H1 (cell line): ENCODE measurements around the gene STARD13. TPM values are rescaled to one million over a fixed set of nuclear protein-coding genes. Genes with fewer than 3 reads are reported as not detected.

Source experiments
- BRCA1 ChIP-seq: IDR thresholded peaks from 2 replicates; pipeline ENCODE4 v1.6.1; 2012; ENCODE audit warnings: low read depth, low read length, improper control_type of control experiment
- CBX5 ChIP-seq: fragments of 300-800, 300-1000 bp; sonication (generic); IDR thresholded peaks from 2 replicates; pipeline ENCODE4 v1.7.1; 2016; ENCODE audit warnings: antibody characterized with exemption, low read length, low read depth
- CHD7 ChIP-seq: fragments of 300-600 bp; sonication (generic); IDR thresholded peaks from 2 replicates; pipeline ENCODE4 v1.7.1; 2012; ENCODE audit warnings: low read length, moderate library complexity, mild to moderate bottlenecking, inconsistent platforms; ENCODE audit not compliant: insufficient replicate concordance
- NANOG ChIP-seq: IDR thresholded peaks from 2 replicates; pipeline ENCODE4 v1.6.1; 2011; ENCODE audit warnings: low read length, low read depth, mild to moderate bottlenecking, inconsistent platforms; ENCODE audit not compliant: insufficient read depth, poor library complexity, severe bottlenecking
- RAD21 ChIP-seq, 2 experiments: IDR thresholded peaks in 1 of 2; conservative IDR thresholded peaks in 1 of 2; 2 replicates each; pipeline ENCODE4 v1.6.1; 2011; ENCODE audit warnings: low read depth in 2 of 2, low read length in 2 of 2, improper control_type of control experiment in 1 of 2, inconsistent platforms in 1 of 2, mild to moderate bottlenecking in 1 of 2, moderate library complexity in 1 of 2
- polyA plus RNA-seq, 7 experiments: library from polyadenylated mRNA; depleted of rRNA in 3 of 7; stranded (reverse) in 5 of 7; unstranded in 2 of 7; fragments of >200 nt in 5 of 7; fragments of 200-250 nt in 2 of 7; gene quantifications; 1 replicate in 5 of 7; 2 replicates in 1 of 7; 4 replicates in 1 of 7; pipeline versions ENCODE4 v1.2.1 to v1.2.3, GENCODE V29; 2011 to 2013; ENCODE audit warnings: missing spikeins in 2 of 7, mixed read lengths in 2 of 7
- total RNA-seq: library from RNA; stranded (reverse); fragmentation: NEBNext Ultra II Directional; extraction: Animal tissue kit (Norgen Biotek cat#: 25700); gene quantifications from 2 replicates; pipeline ENCODE4 v1.2.1, GENCODE V29; 2021

STARD13 gene
- total and polyA plus RNA-seq, 2 of the 8 experiments (the other 6 are each of a cell fraction or from before 2014, with no cell fraction given), result 0.82 to 2.9 TPM

GRCh38 chr13:33134213-33134612 is 151.3 kb downstream of the STARD13 start (continued):
- TF ChIP-seq CBX5 (no peak), BRCA1 (no peak), CHD7 (no peak), NANOG (no peak), RAD21 (IDR thresholded peaks at IDR 0.05 in 1 of 2, conservative IDR thresholded peaks at IDR 0.05 in 1 of 2; ENCODE audit: low read depth in 2 of 2, low read length in 2 of 2) (no peak)
